ENCODE measurements around the gene NCBP2. TPM values are rescaled to one million over a fixed set of nuclear protein-coding genes. Genes with fewer than 3 reads are reported as not detected.

Gene NCBP2
- total and polyA plus RNA-seq, 9 donors = 50.7 to 87.2 (median 75.1) TPM

DNA sequence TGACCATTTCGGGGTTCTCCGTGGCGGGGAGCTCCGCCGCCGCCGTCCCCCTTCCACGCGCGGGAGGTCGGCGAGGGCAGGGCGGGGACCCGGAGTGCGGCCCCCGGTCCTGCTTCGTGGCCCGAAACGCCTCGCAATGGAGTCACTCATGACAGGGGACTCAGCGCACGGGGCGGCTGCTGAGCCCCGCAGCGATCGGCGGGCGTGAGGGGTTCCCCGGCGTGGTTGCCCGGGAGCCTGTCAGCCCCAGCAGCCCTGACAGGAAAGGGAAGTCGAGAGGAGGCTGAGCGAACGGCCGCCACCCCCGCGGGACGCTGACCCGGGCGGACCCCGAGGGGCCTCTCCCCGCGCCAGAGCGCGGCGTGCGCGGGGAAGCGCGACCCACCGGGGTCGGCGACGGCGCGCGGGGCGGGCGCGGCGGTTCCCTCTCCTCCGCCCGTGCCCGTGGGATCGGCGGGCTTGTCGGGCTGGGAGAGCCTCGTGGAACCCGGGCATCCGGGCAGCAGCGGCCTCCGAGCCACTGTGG lies 26.9 kb upstream of the NCBP2 start:
- H3K36me3 ChIP-seq (ENCODE audit: control insufficient read depth, insufficient read depth, low read length) = no peaks in the 10 kb centered on the region
- WGBS (ENCODE audit: insufficient coverage) = under 1% methylated on average over 71 of the region's 72 CpGs
- peak; percentile 25 for DNase-seq
- H3K9me3 ChIP-seq (replicated peaks; ENCODE audit: control insufficient read depth, low read depth, low read length) = peaks cover 2% of the 10 kb centered on the region
- H3K27me3 ChIP-seq (ENCODE audit: control insufficient read depth, insufficient read depth, low read length) = peaks cover 54% of the 10 kb centered on the region
- no peak overlapping the region for H3K27ac ChIP-seq (ENCODE audit: low read length)
- peak overlapping the region; percentile 61 for H3K4me3 ChIP-seq (ENCODE audit: low read length)
- peaks cover 17% of the 10 kb centered on the region for H3K4me1 ChIP-seq (ENCODE audit: control insufficient read depth, insufficient read depth, low read length)

DNA sequence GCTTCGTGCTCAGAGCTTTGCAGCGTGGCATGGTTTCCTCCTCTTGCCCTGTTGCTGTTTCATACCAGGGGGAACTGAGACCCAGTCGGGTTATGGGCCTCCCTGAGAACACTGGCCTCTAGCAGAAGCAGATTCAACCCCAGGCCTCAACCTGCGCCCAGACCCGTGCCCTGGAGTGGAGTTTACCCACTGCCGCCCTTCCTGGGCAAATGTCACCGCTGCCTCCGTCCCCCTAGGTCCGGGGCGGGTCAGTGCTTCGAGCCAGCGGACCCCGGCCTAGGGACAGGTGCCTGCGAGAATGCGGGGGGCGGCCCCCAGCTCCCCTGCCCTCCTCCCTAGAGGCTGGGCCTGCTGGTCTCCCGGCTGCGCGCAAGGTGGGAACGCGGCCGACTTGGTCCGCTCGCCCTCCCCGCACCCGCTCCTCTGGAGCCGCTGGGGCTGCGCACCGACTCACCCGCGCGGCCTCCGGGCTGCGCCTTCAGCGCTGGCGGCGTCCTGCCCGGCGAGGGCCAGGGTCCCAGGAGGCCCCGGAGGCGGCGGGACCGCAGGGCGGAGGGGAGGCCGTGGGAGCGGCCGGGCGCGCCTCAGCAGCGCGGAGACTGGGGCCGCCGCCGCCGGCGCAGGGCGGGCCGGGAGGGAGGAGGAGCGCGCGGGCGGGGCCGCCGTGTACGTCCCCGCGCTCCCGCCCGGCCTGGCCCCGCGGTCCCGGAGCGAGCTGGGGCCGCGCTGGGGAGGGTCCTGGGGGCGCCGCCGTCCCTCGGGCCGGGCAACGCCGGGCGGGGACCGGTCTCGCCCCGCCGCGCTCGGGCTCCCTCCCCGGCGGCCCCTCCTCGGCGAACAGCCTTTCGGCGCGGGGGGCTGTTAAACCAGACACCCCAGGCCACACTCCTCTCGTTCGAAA lies 26.2 kb upstream of the NCBP2 start, which contains the start of gene PIGZ:
PIGZ (minus strand) TSS at position 601 of the 901 bp plus-strand sequence. CDS start 16,802 bp downstream, outside the sequence.
- H3K9me3 ChIP-seq (replicated peaks; ENCODE audit: control insufficient read depth, low read depth, low read length) = peaks cover 2% of the 10 kb centered on the region
- H3K27me3 ChIP-seq (ENCODE audit: control insufficient read depth, insufficient read depth, low read length) = peaks cover 54% of the 10 kb centered on the region
- H3K4me1 ChIP-seq (ENCODE audit: control insufficient read depth, insufficient read depth, low read length) = peaks cover 17% of the 10 kb centered on the region
- WGBS (ENCODE audit: insufficient coverage) = 1% methylated on average over 98 of the region's 98 CpGs
- no peaks in the 10 kb centered on the region for H3K36me3 ChIP-seq (ENCODE audit: control insufficient read depth, insufficient read depth, low read length)
- H3K27ac ChIP-seq (ENCODE audit: low read length) = no peak within 1 kb of the TSS
- peak; percentile 57 for DNase-seq
- H3K4me3 ChIP-seq (ENCODE audit: low read length) = peak within 1 kb of the TSS; percentile 61

DNA sequence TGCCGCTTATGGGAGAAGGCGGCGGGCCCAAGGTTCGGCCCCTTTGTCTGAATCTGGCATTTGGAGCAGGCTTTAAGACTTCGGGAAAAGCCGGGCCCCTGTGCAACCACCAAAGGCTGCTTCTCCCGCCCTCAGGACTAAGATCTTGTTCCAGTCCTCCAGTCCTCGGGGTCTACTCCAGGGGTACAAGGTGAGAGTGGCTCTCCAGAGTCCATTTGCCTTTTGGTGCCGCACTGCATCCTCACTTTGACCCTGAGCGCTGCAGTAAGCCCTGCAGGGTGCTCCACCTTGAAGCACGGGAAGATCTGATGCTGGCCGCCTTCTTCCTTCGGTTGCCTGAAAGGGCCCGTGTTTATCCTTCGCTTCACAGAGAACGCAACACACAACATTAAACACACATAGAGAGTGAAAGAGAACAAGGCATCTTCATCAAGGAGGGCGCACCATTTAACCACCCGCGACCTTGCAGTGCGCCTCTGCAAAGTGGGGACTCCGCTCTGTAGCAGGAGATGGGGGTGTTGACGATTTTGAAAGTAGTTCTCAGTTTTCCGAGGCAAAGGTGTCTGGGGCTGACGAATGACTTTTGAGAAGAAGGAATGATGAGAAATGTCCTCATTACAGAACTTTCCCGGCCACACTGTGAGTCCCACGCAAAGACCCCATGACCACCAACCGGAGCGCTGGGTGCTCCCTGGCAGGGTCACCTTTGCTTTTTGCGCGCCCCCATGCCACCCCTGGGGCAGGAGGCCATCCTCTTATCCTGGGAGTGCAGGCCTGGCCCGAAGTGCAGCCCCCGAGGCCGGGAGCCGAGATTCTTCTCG lies 25.3 kb upstream of the NCBP2 start:
- DNase-seq = no peak
- peak overlapping the region; percentile 51 for H3K4me3 ChIP-seq (ENCODE audit: low read length)
- peaks cover 54% of the 10 kb centered on the region for H3K27me3 ChIP-seq (ENCODE audit: control insufficient read depth, insufficient read depth, low read length)
- H3K9me3 ChIP-seq (replicated peaks; ENCODE audit: control insufficient read depth, low read depth, low read length) = peaks cover 2% of the 10 kb centered on the region
- no peaks in the 10 kb centered on the region for H3K36me3 ChIP-seq (ENCODE audit: control insufficient read depth, insufficient read depth, low read length)
- peaks cover 17% of the 10 kb centered on the region for H3K4me1 ChIP-seq (ENCODE audit: control insufficient read depth, insufficient read depth, low read length)
- 29% methylated on average over 20 of the region's 35 CpGs for WGBS (ENCODE audit: insufficient coverage)
- no peak overlapping the region for H3K27ac ChIP-seq (ENCODE audit: low read length)

DNA sequence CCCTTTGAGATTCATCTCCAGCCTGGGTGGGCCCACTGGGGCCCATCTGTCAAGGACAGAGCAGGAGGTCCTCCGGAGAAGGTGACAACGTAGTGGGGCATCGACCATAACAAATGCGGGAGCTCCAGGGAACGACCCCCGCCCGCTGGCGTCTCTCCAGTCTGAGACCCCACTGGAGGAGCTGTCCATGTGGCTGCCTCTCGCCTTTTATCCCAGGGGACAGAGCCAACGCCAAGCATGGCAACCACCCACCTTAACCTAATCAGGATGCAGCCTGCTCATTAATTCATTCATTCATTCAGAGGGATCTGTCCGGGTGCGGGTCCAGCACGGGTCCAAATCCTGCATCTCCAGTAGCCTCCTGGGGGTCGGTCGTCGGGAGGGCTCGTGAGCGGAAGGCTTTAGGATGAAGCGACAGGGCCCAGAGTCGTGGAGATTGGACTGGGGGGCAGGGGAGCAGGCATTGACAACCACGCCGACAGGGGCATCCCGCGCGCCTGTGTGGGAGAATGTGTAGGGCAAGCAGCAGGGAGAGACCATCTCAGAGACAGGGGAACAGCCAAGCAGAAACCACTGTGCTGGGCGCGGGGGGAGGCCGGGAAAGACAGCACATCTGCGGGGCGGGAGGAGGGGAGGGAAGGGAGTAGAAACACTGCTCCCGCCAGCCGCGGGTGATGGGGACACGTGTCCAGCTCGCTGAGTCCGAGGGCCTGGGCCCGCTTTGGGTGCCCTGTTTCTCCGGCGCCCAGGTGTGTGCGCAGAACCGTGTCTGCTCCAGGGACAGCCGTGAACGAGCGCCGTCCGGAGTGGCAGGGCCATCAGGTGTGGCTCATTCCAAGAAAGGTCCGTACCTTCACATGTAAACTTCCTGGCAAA lies 24.4 kb upstream of the NCBP2 start:
- Histone ChIP-seq H3K27me3 (ENCODE audit: control insufficient read depth, insufficient read depth, low read length) (peaks cover 54% of the 10 kb centered on the region), H3K36me3 (ENCODE audit: control insufficient read depth, insufficient read depth, low read length) (no peaks in the 10 kb centered on the region), H3K27ac (ENCODE audit: low read length) (no peak overlapping the region), H3K4me3 (ENCODE audit: low read length) (no peak overlapping the region), H3K4me1 (ENCODE audit: control insufficient read depth, insufficient read depth, low read length) (peaks cover 17% of the 10 kb centered on the region), H3K9me3 (replicated peaks; ENCODE audit: control insufficient read depth, low read depth, low read length) (peaks cover 2% of the 10 kb centered on the region)
- WGBS (ENCODE audit: insufficient coverage) = 21% methylated on average over 44 of the region's 47 CpGs
- no peak for DNase-seq

DNA sequence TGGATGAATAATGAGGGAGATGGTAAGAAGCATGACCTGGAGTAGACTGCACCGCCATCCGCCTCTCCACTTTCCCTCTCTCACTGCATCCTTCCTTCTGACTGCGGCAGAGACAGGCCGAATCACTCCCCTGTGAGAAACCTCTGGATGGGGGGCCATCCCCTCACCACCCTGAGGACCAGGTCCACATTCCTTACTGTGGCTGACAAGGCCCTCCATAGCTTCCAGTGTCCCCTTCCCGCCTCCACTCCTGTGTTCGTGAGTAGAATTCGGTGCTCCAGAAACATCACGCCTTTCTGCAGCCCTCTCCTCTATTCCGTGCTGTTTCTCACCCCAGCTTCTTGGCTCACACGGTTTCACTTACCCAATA lies 23.5 kb upstream of the NCBP2 start:
- Histone ChIP-seq H3K4me3 (ENCODE audit: low read length) (no peak overlapping the region), H3K36me3 (ENCODE audit: control insufficient read depth, insufficient read depth, low read length) (no peaks in the 10 kb centered on the region), H3K4me1 (ENCODE audit: control insufficient read depth, insufficient read depth, low read length) (peaks cover 17% of the 10 kb centered on the region), H3K27me3 (ENCODE audit: control insufficient read depth, insufficient read depth, low read length) (peaks cover 49% of the 10 kb centered on the region), H3K9me3 (replicated peaks; ENCODE audit: control insufficient read depth, low read depth, low read length) (no peaks in the 10 kb centered on the region), H3K27ac (ENCODE audit: low read length) (no peak overlapping the region)
- 74% methylated on average over 8 of the region's 10 CpGs for WGBS (ENCODE audit: insufficient coverage)
- DNase-seq = no peak

- Histone ChIP-seq H3K4me1 (ENCODE audit: control insufficient read depth, insufficient read depth, low read length) (peaks cover 17% of the 10 kb centered on the region), H3K4me3 (ENCODE audit: low read length) (no peak overlapping the region), H3K27me3 (ENCODE audit: control insufficient read depth, insufficient read depth, low read length) (peaks cover 44% of the 10 kb centered on the region), H3K27ac (ENCODE audit: low read length) (no peak overlapping the region), H3K9me3 (replicated peaks; ENCODE audit: control insufficient read depth, low read depth, low read length) (no peaks in the 10 kb centered on the region), H3K36me3 (ENCODE audit: control insufficient read depth, insufficient read depth, low read length) (no peaks in the 10 kb centered on the region)
- 74% methylated on average over 4 of the region's 11 CpGs for WGBS (ENCODE audit: insufficient coverage)
- no peak for DNase-seq
Observed at GRCh38 chr3:196965112-196965803, 22.9 kb upstream of the NCBP2 start.

- Histone ChIP-seq H3K9me3 (replicated peaks; ENCODE audit: control insufficient read depth, low read depth, low read length) (no peaks in the 10 kb centered on the region), H3K27ac (ENCODE audit: low read length) (no peak overlapping the region), H3K27me3 (ENCODE audit: control insufficient read depth, insufficient read depth, low read length) (peaks cover 39% of the 10 kb centered on the region), H3K4me3 (ENCODE audit: low read length) (no peak overlapping the region), H3K36me3 (ENCODE audit: control insufficient read depth, insufficient read depth, low read length) (no peaks in the 10 kb centered on the region), H3K4me1 (ENCODE audit: control insufficient read depth, insufficient read depth, low read length) (peaks cover 17% of the 10 kb centered on the region)
- DNase-seq = no peak
- WGBS (ENCODE audit: insufficient coverage) = 100% methylated on average over 1 of the region's 2 CpGs
Observed at GRCh38 chr3:196963631-196963953, 21.3 kb upstream of the NCBP2 start.

- WGBS (ENCODE audit: insufficient coverage) = no CpG with 5 or more reads among the region's 10 CpGs
- H3K4me1 ChIP-seq (ENCODE audit: control insufficient read depth, insufficient read depth, low read length) = peaks cover 14% of the 10 kb centered on the region
Observed at GRCh38 chr3:196962930-196963630, 20.8 kb upstream of the NCBP2 start.

More at GRCh38 chr3:196962930-196963630, 20.8 kb upstream of the NCBP2 start:
- no peaks in the 10 kb centered on the region for H3K9me3 ChIP-seq (replicated peaks; ENCODE audit: control insufficient read depth, low read depth, low read length)
- H3K36me3 ChIP-seq (ENCODE audit: control insufficient read depth, insufficient read depth, low read length) = no peaks in the 10 kb centered on the region
- no peak for DNase-seq
- H3K27ac ChIP-seq (ENCODE audit: low read length) = no peak overlapping the region
- H3K27me3 ChIP-seq (ENCODE audit: control insufficient read depth, insufficient read depth, low read length) = peaks cover 35% of the 10 kb centered on the region
- H3K4me3 ChIP-seq (ENCODE audit: low read length) = no peak overlapping the region
